GM11168 (cell line): Measurements from ENCODE around the gene HEATR5A.
"Not testable (repeated sequence)": the region's sequence is repeated elsewhere in the genome, so short reads cannot be mapped to it uniquely, and the experiment has no call there.

Experiments
- in situ Hi-C: fragments of 300-500 bp; cut with MboI; formaldehyde crosslinking; loops from one replicate; pipeline ENCODE4 v1.12.0; 2022; ENCODE audit warnings: low sequenced_read_pairs; ENCODE audit not compliant: unreplicated experiment

HEATR5A gene

DNA sequence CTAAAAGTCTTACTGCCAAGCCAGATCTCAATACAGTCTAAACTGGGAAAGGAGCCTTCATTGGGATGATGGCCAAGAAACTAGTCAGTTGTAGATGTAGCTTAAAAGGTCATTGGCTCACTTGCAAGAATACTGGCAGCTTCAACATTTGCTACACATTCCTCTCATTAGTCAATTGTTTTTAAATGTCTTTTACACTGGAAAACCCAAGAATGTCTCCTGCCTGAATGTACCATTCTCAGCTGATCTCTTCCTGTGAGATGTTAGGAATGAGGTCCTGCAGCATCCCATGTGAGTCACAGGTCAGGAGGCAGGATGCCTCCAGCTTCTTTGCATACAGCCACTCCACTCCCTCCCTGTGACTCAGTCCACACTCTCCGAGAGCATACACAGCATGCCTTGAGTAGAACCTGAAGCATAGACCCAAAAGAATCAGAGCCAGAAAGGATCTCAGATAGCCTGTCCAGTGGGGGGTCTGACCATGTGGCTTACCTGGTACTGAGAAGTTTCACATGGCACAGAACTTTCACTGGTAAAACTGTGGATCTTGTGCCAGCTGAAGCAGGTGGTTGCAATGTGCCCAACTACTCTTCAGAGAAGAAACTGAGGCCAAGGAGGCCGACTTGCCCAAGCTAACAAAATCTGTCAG lies 156.7 kb downstream of the HEATR5A start:
- in situ Hi-C loops = no loop called here

DNA sequence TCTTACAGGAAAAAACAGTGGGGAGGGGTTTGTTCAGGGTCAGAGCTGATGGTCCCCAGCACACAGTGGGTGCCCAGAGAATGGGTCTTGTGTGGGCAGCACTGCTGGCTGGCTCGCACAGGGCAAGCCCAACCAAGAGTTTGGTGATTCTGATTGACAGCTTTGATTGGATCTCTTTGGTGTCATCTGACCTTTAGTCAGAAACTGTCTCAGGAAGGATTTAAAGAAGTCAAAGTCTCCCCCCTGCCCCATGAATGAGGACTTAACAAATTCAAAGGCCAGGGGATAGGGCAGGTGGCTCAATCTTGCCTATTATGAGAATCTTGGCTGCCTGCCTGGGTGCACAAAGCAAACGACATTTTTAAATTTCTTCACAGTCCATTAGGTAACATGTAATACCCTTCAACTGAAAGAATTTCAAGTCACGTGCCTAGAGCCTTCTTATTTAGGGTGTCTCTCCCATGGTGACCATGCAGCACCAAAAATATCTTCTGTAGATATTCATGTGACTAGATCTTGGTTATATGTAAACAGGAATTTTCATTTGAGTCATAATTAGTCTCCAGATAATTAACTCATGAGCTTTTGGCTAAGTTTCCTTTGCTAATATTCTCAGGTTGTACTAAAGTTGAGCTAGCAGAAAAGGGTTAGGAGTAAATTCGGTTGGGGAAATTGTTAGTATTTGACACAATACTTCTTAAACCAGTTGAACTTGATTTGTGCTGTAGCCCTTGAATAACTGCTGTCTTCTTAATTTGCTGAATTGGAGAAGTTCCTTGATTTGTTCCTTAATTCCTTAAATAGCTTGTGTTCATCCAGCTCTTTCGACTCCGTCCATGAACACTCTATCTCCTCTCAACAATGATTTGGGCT lies 158.3 kb downstream of the HEATR5A start:
- in situ Hi-C loops = no loop called here

DNA sequence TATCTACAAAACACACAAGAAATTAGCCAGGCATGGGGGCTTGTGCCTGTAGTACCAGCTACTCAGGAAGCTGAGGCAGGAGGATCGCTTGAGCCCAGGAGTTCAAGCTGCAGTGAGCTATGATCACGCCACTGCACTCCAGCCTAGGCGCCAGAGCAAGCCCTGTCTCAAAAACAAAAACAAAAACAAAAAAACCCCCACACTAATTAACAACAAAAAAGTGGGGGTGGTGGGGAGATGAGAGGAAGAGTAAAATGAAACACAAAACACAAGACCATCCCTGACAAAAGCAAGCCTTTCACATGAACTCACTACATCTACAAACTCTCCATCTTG lies 158.9 kb downstream of the HEATR5A start:
- in situ Hi-C loops = no loop called here

DNA sequence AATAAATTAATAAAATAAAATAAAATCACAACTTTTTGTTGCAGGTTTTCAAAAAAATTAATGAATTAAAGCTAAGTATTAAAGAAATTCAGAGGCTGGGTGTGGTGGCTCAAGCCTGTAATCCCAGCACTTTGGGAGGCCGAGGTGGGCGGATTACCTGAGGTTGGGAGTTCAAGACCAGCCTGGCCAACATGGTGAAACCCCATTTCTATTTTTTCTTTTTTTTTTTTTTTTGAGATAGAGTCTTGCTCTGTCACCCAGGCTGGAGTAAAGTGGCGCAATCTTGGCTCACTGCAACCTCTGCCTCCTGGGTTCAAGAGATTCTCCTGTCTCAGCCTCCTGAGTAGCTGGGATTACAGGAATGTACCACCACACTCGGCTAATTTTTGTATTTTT lies 161.3 kb downstream of the HEATR5A start:
- in situ Hi-C loops = not testable (repeated sequence)

DNA sequence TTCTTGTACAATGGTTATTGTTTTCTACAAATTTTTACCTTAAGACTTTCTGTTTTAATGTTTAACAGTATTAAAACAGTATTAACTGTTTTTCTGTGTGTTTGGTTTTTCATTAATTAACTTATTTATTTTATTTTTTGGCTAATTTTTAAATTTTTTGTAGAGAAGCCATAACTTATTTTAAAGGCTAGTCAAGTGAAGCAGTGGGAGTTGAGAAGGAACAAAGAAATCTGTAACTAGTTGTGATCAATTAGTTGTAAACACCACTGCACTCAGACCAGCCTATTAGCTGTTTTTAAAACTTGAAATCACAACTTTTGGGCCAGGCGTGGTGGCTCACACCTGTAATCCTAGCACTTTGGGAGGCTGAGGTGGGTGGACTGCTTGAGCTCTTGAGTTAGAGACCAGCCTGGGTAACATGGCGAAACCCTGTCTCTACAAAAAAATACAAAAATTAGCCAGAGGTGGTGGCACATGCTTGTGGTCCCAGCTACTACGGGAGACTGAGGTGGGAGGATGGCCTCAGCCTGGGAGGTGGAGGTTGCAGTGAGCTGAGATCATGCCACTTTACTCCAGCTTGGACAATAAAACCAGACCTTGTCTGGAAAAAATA lies 161.8 kb downstream of the HEATR5A start:
- in situ Hi-C loops = no loop called here

DNA sequence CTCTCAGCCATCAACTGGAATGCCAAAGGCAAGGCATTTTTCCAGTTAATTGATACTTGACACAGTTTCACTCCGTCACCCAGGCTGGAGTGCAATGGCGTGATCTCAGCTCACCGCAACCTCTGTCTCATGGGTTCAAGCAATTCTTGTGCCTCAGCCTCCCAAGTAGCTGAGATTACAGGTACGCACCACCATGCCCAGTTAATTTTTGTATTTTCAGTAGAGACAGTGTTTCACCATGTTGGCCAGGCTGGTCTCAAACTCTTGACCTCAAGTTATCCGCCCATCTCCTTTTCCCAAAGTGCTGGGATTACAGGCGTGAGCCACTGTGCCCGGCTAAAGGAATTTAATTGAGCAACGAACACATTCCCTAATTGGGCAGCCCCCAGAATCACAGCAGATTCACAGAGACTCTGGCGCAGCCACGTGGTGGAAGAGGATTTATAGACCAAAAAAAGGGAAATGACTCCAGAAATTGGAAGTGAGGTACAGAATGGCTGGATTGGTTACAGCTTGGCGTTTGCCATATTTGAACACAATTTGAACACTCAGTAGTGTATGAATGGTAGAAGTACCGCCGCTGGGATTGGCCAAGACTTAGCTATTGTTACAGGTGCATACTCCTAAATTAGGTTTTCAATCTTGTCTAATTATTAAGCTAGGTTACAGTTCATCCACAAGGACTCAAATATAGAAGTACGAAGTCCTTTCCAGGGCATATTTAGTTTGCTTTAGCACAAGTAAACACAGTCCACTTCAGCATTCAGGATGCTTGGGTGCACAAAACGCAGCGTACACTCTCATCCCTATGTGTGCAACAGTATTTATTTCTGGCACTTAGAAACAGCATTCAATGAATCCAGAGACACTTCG lies 162.6 kb downstream of the HEATR5A start:
- in situ Hi-C loops = not testable (repeated sequence)

DNA sequence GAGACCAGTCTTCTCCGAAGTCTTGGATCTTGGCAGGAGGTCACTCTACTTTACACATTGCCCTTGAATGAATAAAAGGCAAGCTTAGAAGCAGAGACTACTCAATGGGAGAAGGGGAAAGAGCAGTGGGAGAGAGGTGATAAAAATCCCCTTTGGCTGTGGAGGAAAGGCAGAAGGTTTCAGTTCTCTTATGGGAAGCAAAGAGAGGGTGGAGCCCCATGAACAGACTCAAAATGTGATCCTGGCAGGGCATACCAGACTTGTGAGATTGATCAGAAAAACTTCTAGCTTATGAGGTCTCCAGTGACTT lies 163.2 kb downstream of the HEATR5A start:
- in situ Hi-C loops = no loop called here

DNA sequence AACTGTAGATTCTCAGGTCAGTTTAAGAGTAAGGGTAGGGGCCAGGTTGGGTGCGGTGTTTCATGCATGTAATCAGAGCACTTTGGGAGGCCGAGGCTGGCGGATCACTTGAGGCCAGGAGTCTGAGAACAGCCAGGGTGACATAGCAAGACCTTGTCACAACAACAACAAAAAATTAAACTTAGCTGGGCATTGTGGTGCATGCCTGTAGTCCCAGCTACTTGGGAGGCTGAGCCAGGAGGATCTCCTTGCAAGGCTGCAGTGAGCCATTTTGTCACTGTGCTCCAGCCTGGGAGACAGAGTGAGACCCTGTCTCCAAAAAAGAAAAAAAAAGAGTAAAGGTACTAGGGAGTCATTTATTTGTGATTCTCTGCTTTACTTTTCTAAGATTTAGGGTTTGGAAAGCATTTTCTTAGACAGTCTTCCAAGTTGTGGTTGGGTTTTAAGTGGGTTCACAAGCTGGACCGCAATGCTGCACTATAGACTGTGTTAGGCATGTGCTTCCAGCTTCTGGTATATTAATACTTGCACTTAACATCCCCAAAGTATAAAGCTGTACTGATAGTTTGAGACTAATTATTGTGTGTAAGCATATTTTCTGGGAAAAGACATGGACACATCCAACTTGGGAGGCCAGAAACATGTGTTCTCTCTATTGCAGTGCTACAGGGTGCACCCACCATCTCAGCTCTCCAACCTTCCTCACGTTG lies 163.7 kb downstream of the HEATR5A start:
- in situ Hi-C loops = no loop called here

DNA sequence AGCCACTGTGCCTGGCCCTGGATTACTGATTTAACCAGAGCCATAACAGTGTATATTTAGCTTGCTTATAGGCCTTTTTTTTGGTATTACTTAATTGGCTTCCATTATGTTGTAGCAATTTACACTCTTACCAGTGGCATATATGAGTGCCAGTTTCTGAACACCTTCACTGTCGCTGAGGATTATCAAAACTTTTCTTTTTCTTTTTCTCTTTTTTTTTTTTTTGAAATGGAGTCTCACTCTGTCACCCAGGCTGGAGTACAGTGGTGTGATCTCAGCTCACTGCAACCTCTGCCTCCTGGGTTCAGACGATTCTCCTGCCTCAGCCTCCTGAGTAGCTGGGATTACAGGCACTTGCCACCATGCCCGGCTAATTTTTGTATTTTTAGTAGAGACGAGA lies 164.4 kb downstream of the HEATR5A start:
- in situ Hi-C loops = not testable (repeated sequence)

DNA sequence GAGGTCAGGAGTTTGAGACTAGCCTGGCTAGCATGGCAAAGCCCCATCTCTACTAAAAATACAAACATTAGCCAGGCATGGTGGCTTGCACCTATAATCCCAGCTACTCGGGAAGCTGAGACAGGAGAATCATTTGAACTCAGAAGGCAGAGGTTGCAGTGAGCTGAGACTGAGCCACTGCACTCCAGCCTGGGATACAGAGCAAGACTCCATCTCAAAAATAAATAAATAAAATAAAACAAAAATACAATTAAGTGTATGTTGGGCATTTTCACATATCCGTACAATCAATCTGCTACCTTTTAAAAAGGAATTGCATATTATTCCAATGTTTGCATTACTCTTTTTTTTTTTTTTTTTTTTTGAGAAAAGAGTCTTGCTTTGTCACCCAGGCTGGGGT lies 165.1 kb downstream of the HEATR5A start:
- in situ Hi-C loops = no loop called here

DNA sequence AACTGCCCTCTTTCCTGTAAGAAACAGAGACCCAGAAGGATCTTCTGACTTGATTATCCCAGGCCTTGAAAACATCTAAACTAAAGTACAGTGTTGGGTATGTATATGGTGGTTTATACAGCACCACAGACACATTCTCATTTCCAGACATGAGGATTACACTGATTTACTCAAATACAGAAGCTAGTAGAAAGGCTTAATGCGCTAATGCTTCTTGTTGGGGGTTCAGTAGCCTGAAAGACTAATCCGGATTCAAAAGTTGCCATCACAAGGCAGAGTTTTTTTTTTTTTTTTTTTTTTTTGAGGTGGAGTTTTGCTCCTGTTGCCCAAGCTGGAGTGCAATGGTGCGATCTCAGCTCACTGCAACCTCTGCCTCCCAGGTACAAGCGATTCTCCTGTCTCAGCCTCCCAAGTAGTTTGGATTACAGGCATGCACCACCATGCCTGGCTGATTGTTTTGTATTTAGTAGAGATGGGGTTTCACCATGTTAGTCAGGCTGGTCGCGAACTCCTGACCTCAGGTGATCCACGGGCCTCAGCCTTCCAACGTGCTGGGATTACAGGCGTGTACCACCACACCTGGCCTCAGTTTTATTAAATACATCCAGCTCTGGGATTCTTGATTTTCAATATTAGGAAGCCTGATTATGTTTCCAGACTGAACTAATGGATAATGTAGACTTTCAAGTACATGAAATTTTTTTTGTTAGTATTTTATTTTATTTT lies 166.4 kb downstream of the HEATR5A start:
- in situ Hi-C loops = no loop called here

DNA sequence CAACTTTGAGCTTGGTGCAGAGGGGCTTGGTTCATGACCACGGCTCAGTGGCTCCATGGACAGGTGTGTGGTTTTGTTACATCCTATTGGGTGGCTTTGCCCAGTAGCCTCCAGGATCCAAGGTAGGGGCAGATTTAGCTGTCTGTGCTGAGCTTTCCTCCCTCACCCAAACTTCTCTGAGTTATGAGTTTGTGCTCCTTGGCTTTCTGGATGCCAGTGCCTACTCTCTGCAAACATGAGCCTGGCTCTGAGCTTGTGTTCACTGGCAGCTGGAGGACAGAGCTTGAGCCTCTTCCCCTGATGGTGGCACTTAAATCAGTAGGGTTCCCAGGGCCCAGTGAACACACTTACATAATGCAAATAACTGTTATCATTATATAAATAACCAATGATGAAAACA lies 167.5 kb downstream of the HEATR5A start:
- in situ Hi-C loops = no loop called here

DNA sequence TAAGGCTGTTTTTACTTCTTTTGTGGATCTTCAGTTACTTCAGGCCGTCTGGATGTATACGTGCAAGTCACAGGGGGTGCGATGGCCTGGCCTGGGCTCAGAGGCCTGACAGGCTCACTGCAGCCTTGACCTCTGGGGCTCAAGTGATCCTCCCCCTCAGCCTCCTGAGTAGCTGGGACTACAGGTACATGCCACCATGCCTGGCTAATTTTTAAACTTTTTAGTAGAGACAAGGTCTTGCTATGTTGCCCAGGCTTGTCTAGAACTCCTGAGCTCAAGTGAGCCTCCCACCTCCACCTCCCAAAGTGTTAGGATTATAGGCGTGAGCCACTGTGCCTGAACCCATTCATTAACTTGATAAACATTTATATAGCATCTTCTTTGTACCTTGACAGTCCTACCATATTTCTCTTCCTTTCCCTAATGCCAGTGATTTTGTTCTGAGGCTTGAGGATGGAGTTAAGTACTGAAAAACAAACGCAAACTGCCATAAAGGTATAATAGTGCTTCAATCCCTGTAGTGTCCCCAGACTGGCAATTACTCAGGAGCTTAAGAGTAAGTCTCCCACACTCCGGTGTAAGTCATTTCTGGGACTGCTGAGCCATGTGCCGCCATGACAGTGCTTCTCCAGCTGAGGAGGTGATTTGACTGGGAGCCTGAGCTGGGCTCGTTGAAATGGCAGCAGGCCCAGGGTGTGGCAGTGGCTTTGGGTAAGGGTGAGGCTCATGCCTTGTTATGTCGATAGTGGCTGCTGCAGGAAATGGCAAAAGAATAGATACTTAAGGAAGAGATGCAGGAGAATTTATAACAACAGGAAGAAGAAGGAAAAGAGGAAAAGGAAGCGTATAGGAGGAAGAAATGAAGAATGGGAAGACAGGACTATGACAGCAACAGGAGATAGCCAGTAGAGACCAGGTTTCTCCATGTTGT lies 169.1 kb downstream of the HEATR5A start:
- in situ Hi-C loops = no loop called here

DNA sequence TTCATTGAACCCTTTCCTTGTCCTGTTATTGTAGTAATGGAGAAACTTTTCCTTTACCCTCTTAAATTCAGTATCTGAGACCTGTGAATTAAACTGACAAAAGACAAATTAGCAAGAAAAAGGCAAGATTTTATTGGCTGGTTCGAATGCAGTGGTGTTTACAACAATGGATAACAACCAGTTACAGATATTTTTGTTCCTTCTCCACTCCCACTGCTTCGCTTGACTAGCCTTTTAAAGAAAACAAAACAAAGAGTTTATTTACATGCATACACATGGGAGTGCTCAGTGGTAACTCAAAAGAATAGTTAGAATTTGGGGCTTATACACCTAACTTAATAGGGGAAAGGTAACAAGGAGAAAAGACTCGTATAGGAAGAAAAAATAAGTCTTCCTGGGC lies 175.7 kb downstream of the HEATR5A start:
- in situ Hi-C loops = no loop called here

DNA sequence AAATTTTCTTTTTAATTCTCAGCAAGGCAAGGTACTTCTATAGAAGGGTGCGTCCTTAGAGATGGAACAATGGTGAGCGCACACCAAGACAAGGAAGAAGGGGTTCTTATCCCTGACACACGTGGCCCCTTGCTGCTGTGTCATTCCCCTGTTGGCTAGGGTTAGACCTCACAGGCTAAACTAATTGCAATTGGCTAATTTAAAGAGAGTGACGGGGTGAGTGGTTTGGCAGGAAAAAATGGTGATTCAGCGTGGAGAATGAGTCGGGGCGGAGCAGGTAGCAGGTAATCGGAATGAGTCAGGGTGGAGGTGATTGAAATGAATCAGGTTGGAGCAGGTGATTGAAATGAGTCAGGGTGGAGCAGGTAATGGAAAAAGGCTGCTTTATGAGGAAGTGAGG lies 176.5 kb downstream of the HEATR5A start:
- in situ Hi-C loops = no loop called here

DNA sequence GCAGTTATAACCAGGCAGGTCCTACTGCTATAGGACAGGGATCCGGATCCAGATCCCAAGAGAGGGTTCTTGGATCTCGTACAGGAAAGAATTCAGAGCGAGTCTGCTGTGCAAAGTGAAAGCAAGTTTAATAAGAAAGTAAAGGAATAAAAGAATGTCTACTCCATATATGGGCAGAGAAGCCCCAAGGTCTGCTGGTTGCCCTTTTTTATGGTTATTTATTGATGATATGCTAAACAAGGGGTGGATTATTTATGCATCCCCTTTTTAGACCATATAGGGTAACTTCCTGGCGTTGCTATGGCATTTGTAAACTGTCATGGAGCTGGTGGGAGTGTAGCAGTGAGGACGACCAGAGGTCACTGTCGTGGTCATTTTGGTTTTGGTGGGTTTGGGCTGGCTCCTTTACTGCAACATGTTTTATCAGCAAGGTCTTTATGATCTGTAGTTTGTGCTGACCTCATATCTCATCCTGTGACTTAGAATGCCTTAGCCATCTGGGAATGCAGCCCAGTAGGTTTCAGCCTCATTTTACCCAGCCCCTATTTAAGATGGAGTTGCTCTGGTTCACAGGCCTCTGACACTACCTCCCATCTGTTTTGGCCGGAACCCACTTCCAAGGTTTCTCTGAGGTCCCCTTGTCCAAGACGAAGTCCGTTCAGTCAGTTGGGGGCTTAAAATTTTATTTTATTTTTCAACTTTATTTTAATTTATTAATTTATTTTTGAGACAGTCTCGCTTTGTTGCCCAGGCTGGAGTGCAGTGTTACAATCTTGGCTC lies 178.0 kb downstream of the HEATR5A start:
- in situ Hi-C loops = not testable (repeated sequence)
